HG02970 (cell line): ENCODE measurements around the gene SEMA3C.

Source experiments
- ATAC-seq: cut with Tn5 transposase; IDR thresholded peaks from one replicate; pipeline ENCODE4 v1.9.1; 2021; ENCODE audit warnings: mild to moderate bottlenecking, moderate library complexity, moderate number of reproducible peaks; ENCODE audit not compliant: unreplicated experiment, low FRiP score

SEMA3C gene

DNA sequence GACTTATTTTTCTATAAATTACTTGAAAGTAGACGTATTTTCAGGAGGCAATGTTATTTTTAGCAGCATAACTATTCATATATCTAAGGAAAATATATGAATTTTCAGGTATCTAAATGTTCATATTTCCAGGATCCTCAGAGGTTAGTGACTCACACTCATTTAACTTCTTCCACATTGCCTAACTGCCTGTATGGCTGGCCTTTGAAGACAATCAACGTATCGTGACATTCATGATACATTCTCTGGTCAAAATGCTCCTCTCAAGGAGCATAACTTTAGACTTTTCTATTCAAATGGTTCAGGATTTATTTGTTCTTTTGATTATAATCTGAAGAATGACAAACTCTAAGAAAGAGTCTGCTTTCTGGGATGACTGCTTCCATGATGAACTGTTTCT, 89.3 kb downstream of the SEMA3C start:
- ATAC-seq: no peak

DNA sequence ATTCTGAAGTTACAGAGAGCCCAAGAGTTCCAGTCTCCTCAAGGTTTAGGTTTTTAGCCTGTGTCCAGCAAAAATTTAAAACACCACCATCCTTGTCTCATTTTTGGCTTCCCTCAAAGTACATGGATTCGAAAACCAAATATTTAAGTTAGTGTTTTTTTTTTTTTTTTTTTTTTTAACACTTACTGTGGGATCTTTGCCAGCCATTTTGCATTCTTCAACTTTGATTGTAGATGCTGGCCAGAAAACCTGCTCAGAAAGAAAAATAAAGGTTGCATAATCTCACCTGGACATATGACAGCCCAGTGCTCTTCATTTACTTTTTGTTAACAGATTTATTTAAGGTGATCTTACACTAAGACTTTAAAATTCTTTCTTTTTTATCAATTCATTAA, 91.6 kb downstream of the SEMA3C start:
- ATAC-seq: no peak

- no peak for ATAC-seq
Measured at GRCh38 chr7:80826520-80827238, 92.2 kb downstream of the SEMA3C start.

GRCh38 chr7:80825499-80825898, 93.4 kb downstream of the SEMA3C start:
- ATAC-seq: no peak

GRCh38 chr7:80824253-80824652, 94.6 kb downstream of the SEMA3C start:
- ATAC-seq: no peak

GRCh38 chr7:80823057-80823456, 95.8 kb downstream of the SEMA3C start:
- no peak for ATAC-seq

DNA sequence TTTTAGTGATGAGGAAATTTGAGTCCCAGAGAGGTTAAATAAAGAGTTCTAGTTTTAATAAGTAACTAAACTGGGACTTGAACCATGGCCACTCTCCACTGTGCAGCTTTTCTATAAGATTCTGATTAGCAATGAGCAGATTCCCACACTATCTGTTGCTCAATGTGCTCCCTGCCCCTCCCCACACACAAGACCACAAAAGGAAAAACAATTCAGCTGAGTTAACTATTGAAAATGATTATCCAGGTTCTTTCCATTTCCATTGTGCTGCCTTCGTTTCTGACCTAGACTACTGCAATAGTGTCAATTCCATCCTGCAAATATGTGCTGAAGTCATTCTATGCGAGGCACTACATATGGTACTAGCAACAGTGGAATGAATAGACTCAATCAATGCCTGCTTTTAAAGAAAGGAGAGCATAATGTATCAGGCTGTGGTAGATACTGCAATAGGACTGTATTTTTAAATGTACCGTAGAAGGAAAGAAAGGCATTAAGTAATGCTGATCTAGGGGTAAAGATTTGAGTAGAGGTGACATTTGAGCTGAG, 97.0 kb downstream of the SEMA3C start:
- no peak for ATAC-seq

- ATAC-seq: no peak
Measured at GRCh38 chr7:80819503-80819902, 99.3 kb downstream of the SEMA3C start.

- no peak for ATAC-seq
Measured at GRCh38 chr7:80818181-80818580, 100.7 kb downstream of the SEMA3C start.

GRCh38 chr7:80816806-80817205, 102.0 kb downstream of the SEMA3C start:
- ATAC-seq: no peak

- ATAC-seq: no peak
Measured at GRCh38 chr7:80815733-80816132, 103.1 kb downstream of the SEMA3C start.

DNA sequence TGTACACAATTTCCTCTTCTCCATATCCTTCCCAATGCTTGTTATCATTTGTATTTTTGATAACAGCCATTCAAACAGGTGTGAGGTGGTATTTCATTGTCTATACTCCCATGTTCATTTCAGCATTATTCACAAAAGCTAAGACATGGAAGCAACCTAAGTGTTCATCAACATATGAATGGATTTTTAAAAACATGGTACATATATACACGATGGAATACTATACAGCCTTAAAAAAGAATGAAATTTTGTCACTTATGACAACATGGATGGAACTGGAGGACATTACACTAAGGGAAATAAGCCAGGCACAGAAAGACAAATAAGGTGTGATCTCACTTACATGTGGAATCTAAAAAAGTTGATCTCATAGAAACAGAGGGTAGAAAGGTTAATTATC, 109.3 kb downstream of the SEMA3C start:
- no peak for ATAC-seq

DNA sequence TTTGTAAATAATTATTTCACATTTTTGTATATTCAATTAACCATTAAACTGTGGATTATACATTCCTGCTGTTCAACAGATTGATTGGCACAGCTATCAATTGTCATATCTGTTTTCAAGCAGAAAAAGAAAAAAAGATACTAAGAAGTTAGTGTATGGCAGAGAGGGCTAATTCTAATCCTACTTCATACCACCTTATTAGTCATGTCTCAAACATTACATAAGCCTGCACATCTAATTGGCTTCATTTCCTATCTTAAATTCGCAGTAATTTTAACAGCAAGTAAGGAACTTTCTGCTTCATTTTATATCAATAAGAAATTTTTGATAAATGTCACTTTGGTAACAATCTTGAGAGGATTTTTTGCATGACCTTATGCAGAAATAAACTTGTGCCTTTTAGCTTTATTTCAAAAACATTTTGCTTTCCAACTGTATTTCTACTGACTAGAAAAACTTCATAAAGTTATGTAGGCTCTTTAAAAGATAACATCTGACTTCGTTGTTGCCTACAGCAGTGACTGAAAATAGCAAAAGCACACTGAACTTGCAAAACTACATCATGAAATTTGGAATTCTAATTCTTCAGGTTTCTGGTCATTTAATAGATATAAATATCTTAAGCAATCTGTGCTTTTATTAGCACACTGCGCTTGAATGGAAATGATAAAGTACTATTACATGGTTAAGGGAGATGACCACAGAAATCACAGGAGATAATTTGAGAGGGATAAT, 111.5 kb downstream of the SEMA3C start:
- ATAC-seq: no peak

- ATAC-seq: no peak
Measured at GRCh38 chr7:80806663-80807062, 112.2 kb downstream of the SEMA3C start.

DNA sequence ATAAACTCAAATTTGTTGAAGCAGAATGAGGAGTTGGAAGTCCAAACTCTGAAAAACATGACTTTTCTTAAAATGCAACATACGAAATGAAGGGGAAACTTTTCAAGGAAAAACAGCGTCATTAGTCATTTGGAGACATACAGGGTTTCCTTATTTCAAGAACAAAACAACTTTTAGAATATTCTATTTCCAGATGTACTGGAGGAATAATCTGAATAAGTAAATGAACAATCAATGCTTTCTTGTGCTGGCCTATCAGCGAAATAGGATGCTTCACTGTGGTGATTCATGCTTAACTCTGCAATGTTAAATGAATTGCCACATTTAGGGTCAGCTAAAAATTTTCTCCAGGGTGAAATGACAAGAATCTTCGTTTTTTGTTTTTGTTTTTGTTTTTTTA, 114.3 kb downstream of the SEMA3C start:
- no peak for ATAC-seq

- ATAC-seq: no peak
Measured at GRCh38 chr7:80802527-80802926, 116.3 kb downstream of the SEMA3C start.

DNA sequence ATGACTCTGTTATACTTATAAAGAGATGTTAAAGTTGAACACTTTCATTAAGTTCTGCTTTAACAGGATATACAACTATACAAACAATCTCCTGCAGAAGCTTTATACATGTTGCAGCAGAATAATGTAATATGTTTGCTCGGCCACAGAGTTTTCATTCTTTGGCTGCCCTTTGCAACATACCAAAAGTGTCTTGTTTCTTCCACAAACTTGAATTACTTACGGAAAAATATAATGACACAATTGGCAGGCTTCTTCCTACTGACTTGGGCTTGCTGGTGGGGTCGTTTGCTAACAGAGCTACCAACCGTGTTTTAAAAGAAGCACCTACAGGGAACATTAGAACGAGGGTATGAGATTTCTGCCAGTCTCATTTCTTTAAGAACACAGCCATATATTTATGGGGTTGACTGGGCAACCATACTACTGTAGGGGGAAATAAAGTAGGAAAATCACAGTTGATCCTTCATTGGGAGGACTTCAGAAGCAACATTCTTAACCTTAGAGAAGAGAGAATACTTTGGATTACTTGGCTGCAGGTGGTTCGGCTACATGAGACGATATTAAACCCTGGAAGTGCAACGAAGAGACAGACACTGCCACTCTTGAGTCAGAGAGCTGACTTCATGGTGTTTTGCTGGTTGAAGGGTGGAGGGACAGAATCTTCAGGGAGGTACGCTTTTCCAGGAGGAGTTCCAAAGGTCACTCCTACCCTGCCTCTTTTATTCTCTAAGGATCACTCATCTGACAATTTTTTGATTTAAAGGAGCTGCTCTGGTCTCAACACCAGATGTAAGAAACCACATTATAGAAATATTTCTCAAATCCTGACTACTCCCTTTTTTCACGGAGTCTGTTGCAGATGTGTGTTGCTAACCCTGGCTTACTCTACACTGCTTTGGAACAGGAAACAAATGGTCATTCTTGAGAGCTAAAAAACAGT, 123.9 kb downstream of the SEMA3C start:
- no peak for ATAC-seq

DNA sequence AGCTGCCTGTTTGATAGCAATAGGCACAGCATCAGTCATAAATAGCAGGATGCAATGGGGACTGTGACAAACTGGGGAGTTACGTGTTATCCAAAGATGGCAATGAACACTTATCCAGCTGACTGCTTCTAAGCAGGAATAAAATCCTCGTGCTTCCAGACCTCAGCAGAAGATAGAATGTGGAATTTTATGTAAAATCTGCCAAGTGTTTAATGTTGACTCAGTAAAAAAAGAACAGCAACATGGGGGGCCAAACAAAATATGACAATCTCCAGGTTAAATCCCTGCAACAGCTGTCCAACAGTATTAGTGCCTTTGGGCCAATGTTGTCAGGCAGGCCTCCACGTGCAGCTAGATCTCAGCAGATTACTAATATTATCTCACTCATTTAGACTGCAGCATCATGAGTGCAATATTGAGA, 127.3 kb downstream of the SEMA3C start:
- ATAC-seq: no peak

GRCh38 chr7:80790877-80791276, 128.0 kb downstream of the SEMA3C start:
- ATAC-seq: no peak

GRCh38 chr7:80787721-80788120, 131.1 kb downstream of the SEMA3C start:
- ATAC-seq: no peak
